ENCODE measurements around the gene ZBTB7C. TPM values are rescaled to one million over a fixed set of nuclear protein-coding genes. Genes with fewer than 3 reads are reported as not detected.
A peak's percentile ranks its signal among the peaks of the same experiment; 100 is the strongest.

The ZBTB7C gene
- total RNA-seq, 2 donors from 2014 or later: not detected

GRCh38 chr18:48079885-48080284 is 329.3 kb downstream of the ZBTB7C start:
- Mint-ChIP-seq H3K27me3 (peaks cover 2 to 7% of the 10 kb centered on the region in 2 donors), H3K4me3 (no peak overlapping the region), H3K36me3 (no peaks in the 10 kb centered on the region), H3K4me1 (ENCODE audit: low read depth in 2 of 2) (no peaks in the 10 kb centered on the region), H3K9me3 (no peaks in the 10 kb centered on the region), H3K27ac (no peak overlapping the region)
- DNase-seq (ENCODE audit: low spot score) (no peak), ATAC-seq (peak in 1 of 2 donors; percentile 12)

GRCh38 chr18:48078448-48078847 is 330.7 kb downstream of the ZBTB7C start:
- Mint-ChIP-seq H3K27me3 (peaks cover 6 to 7% of the 10 kb centered on the region in 2 donors), H3K4me3 (no peak overlapping the region), H3K9me3 (no peaks in the 10 kb centered on the region), H3K4me1 (ENCODE audit: low read depth in 2 of 2) (no peaks in the 10 kb centered on the region), H3K36me3 (no peaks in the 10 kb centered on the region), H3K27ac (no peak overlapping the region)
- ATAC-seq (no peak), DNase-seq (ENCODE audit: low spot score) (no peak)

- peaks cover 6 to 7% of the 10 kb centered on the region in 2 donors for H3K27me3 Mint-ChIP-seq
- no peak overlapping the region for H3K4me3 Mint-ChIP-seq
Measured at GRCh38 chr18:48077291-48077690, 331.9 kb downstream of the ZBTB7C start.

GRCh38 chr18:48076461-48076860 is 332.7 kb downstream of the ZBTB7C start:
- ATAC-seq: no peak
- H3K36me3 Mint-ChIP-seq: no peaks in the 10 kb centered on the region
- DNase-seq (ENCODE audit: low spot score): peak; percentile 53
- peaks cover 6 to 7% of the 10 kb centered on the region in 2 donors for H3K27me3 Mint-ChIP-seq
- H3K4me1 Mint-ChIP-seq (ENCODE audit: low read depth in 2 of 2): no peaks in the 10 kb centered on the region
- H3K9me3 Mint-ChIP-seq: no peaks in the 10 kb centered on the region
- H3K27ac Mint-ChIP-seq: no peak overlapping the region
- H3K4me3 Mint-ChIP-seq: no peak overlapping the region

More at GRCh38 chr18:48077291-48077690, 331.9 kb downstream of the ZBTB7C start:
- Mint-ChIP-seq H3K27ac (no peak overlapping the region), H3K9me3 (no peaks in the 10 kb centered on the region), H3K36me3 (no peaks in the 10 kb centered on the region), H3K4me1 (ENCODE audit: low read depth in 2 of 2) (no peaks in the 10 kb centered on the region)
- DNase-seq (ENCODE audit: low spot score) (peak; percentile 20), ATAC-seq (no peak)

GRCh38 chr18:48075707-48076093 is 333.5 kb downstream of the ZBTB7C start:
- ATAC-seq (no peak), DNase-seq (ENCODE audit: low spot score) (peak; percentile 49)
- Mint-ChIP-seq H3K4me3 (no peak overlapping the region), H3K27ac (no peak overlapping the region), H3K4me1 (ENCODE audit: low read depth in 2 of 2) (no peaks in the 10 kb centered on the region), H3K27me3 (peaks cover 7 to 10% of the 10 kb centered on the region in 2 donors), H3K9me3 (no peaks in the 10 kb centered on the region), H3K36me3 (no peaks in the 10 kb centered on the region)

- Mint-ChIP-seq H3K4me1 (ENCODE audit: low read depth in 2 of 2) (no peaks in the 10 kb centered on the region), H3K36me3 (no peaks in the 10 kb centered on the region), H3K27me3 (peaks cover 7 to 10% of the 10 kb centered on the region in 2 donors), H3K27ac (no peak overlapping the region), H3K9me3 (no peaks in the 10 kb centered on the region), H3K4me3 (no peak overlapping the region)
- ATAC-seq: no peak
- peak; percentile 31 for DNase-seq (ENCODE audit: low spot score)
Measured at GRCh38 chr18:48074929-48075706, 334.1 kb downstream of the ZBTB7C start.

GRCh38 chr18:48073211-48073930 is 335.8 kb downstream of the ZBTB7C start:
- H3K36me3 Mint-ChIP-seq: no peaks in the 10 kb centered on the region
- ATAC-seq (peak in 1 of 2 donors; percentile 8), DNase-seq (ENCODE audit: low spot score) (peak; percentile 31)
- H3K9me3 Mint-ChIP-seq: no peaks in the 10 kb centered on the region
- peaks cover 7 to 9% of the 10 kb centered on the region in 2 donors for H3K27me3 Mint-ChIP-seq
- no peak overlapping the region for H3K4me3 Mint-ChIP-seq
- no peak overlapping the region for H3K27ac Mint-ChIP-seq
- no peaks in the 10 kb centered on the region for H3K4me1 Mint-ChIP-seq (ENCODE audit: low read depth in 2 of 2)

- DNase-seq (ENCODE audit: low spot score) (peak; percentile 28), ATAC-seq (no peak)
- no peaks in the 10 kb centered on the region for H3K36me3 Mint-ChIP-seq
- no peaks in the 10 kb centered on the region for H3K9me3 Mint-ChIP-seq
- H3K27ac Mint-ChIP-seq: no peak overlapping the region
- no peaks in the 10 kb centered on the region for H3K4me1 Mint-ChIP-seq (ENCODE audit: low read depth in 2 of 2)
- H3K4me3 Mint-ChIP-seq: no peak overlapping the region
- H3K27me3 Mint-ChIP-seq: peaks cover 7 to 8% of the 10 kb centered on the region in 2 donors
Measured at GRCh38 chr18:48072428-48073204, 336.6 kb downstream of the ZBTB7C start.

- no peak for ATAC-seq
- DNase-seq (ENCODE audit: low spot score): no peak
- Mint-ChIP-seq H3K36me3 (no peaks in the 10 kb centered on the region), H3K4me3 (no peak overlapping the region), H3K27ac (no peak overlapping the region), H3K4me1 (ENCODE audit: low read depth in 2 of 2) (no peaks in the 10 kb centered on the region), H3K27me3 (peaks cover 0 to 6% of the 10 kb centered on the region in 2 donors), H3K9me3 (no peaks in the 10 kb centered on the region)
Measured at GRCh38 chr18:48068916-48069445, 340.2 kb downstream of the ZBTB7C start.

GRCh38 chr18:48066225-48066652 is 342.9 kb downstream of the ZBTB7C start:
- H3K4me1 Mint-ChIP-seq (ENCODE audit: low read depth in 2 of 2): no peaks in the 10 kb centered on the region
- no peak overlapping the region for H3K4me3 Mint-ChIP-seq
- H3K27me3 Mint-ChIP-seq: peaks cover 0 to 2% of the 10 kb centered on the region in 2 donors
- no peaks in the 10 kb centered on the region for H3K9me3 Mint-ChIP-seq
- DNase-seq (ENCODE audit: low spot score): no peak
- H3K27ac Mint-ChIP-seq: no peak overlapping the region
- no peak for ATAC-seq
- no peaks in the 10 kb centered on the region for H3K36me3 Mint-ChIP-seq

- Mint-ChIP-seq H3K27me3 (peaks cover 2 to 4% of the 10 kb centered on the region in 2 donors), H3K4me1 (ENCODE audit: low read depth in 2 of 2) (no peaks in the 10 kb centered on the region), H3K27ac (no peak overlapping the region), H3K36me3 (no peaks in the 10 kb centered on the region), H3K9me3 (no peaks in the 10 kb centered on the region), H3K4me3 (no peak overlapping the region)
- DNase-seq (ENCODE audit: low spot score) (no peak), ATAC-seq (peak in 1 of 2 donors; percentile 41)
Measured at GRCh38 chr18:48065601-48065995, 343.6 kb downstream of the ZBTB7C start.

- no peak for ATAC-seq
- H3K4me3 Mint-ChIP-seq: no peak overlapping the region
- no peaks in the 10 kb centered on the region for H3K9me3 Mint-ChIP-seq
- no peaks in the 10 kb centered on the region for H3K4me1 Mint-ChIP-seq (ENCODE audit: low read depth in 2 of 2)
- H3K27me3 Mint-ChIP-seq: peaks cover 6 to 7% of the 10 kb centered on the region in 2 donors
- DNase-seq (ENCODE audit: low spot score): no peak
- H3K36me3 Mint-ChIP-seq: no peaks in the 10 kb centered on the region
- H3K27ac Mint-ChIP-seq: no peak overlapping the region
Measured at GRCh38 chr18:48064978-48065600, 344.1 kb downstream of the ZBTB7C start.

Measured in natural killer cell treated with Interleukin-12 subunit alpha and Interleukin-12 subunit beta and Interleukin-15 and Interleukin-18, amount 100 ng/mL, for 72 hours (primary cell).